GM12872 (cell line): ENCODE data around the gene CRKL.

Experiments
- CTCF ChIP-seq: IDR thresholded peaks from 3 replicates; pipeline ENCODE4 v1.5.1; 2011; ENCODE audit warnings: low read depth, mild to moderate bottlenecking, low read length, moderate library complexity; ENCODE audit not compliant: insufficient read depth

The CRKL gene

GRCh38 chr22:20970939-20971657 is 53.9 kb downstream of the CRKL start:
- no peak for TF ChIP-seq CTCF

GRCh38 chr22:20972933-20973577 is 55.8 kb downstream of the CRKL start:
- no peak for TF ChIP-seq CTCF

GRCh38 chr22:20973634-20974286 is 56.6 kb downstream of the CRKL start:
- no peak for TF ChIP-seq CTCF

- TF ChIP-seq CTCF: no peak
Measured at GRCh38 chr22:20974336-20974955, 57.2 kb downstream of the CRKL start.

GRCh38 chr22:20975541-20976290 is 58.5 kb downstream of the CRKL start:
- no peak for TF ChIP-seq CTCF

GRCh38 chr22:20976291-20976877 is 59.2 kb downstream of the CRKL start:
- no peak for TF ChIP-seq CTCF
